ENCODE data around the gene INAVA. TPM values are rescaled to one million over a fixed set of nuclear protein-coding genes. Genes with fewer than 3 reads are reported as not detected.
A peak's percentile ranks its signal among the peaks of the same experiment; 100 is the strongest.

The INAVA gene, protein sequence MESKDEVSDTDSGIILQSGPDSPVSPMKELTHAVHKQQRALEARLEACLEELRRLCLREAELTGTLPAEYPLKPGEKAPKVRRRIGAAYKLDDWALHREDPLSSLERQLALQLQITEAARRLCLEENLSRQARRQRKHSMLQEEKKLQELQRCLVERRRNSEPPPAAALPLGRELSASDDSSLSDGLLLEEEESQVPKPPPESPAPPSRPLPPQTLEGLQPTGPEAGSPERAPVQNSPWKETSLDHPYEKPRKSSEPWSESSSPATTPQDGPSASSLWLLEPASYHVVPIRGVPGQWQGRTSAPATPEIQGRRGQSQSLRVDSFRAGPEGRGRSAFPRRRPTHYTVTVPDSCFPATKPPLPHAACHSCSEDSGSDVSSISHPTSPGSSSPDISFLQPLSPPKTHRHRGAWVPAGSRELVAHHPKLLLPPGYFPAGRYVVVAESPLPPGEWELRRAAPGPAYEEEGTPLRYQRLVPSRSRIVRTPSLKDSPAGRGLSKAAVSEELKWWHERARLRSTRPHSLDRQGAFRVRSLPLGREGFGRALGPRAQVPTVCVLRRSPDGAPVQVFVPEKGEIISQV
- under 1 TPM; 0.13 to 0.29 (median 0.22) TPM for total RNA-seq

- H3K4me3 Mint-ChIP-seq: no peak within 1 kb of the TSS
- H3K4me1 Mint-ChIP-seq (ENCODE audit: low read depth): peaks cover 15% of the 10 kb centered on the region
- H3K36me3 Mint-ChIP-seq (ENCODE audit: insufficient read depth): no peaks in the 10 kb centered on the region
- no peak for DNase-seq
- peaks cover 25% of the 10 kb centered on the region for H3K27me3 Mint-ChIP-seq (ENCODE audit: low read depth)
- ATAC-seq: no peak
- no peaks in the 10 kb centered on the region for H3K9me3 Mint-ChIP-seq
These were observed at the start of gene INAVA for GRCh38 chr1:200894712-200895442. INAVA (plus strand) TSS chr1:200894900; CDS start chr1:200898401, 3,501 bp downstream.

DNA sequence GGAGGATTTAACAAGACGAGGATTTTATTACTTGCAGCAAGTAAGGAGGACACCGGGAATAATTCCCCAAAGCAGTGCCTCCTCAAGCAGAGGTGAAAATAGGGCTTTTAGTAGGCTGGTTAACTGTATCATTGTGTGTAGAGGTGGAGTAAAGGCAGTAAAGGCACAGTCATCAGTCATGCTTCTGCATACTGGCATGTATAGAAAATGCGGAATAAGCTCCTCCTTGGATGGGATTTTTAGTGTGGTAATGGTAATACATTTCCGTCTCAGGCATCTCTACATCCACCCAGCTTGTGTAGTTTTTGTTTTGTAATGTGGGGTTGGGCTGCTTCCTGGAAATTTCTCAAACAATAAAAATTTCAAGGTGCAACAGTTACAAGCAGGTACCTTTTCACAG is 49.3 kb upstream of the INAVA start:
- peaks cover 19% of the 10 kb centered on the region for H3K36me3 Mint-ChIP-seq (ENCODE audit: insufficient read depth)
- H3K4me3 Mint-ChIP-seq: no peak overlapping the region
- no peaks in the 10 kb centered on the region for H3K27me3 Mint-ChIP-seq (ENCODE audit: low read depth)
- no peak for ATAC-seq
- H3K4me1 Mint-ChIP-seq (ENCODE audit: low read depth): no peaks in the 10 kb centered on the region
- no peaks in the 10 kb centered on the region for H3K9me3 Mint-ChIP-seq
- DNase-seq: no peak

DNA sequence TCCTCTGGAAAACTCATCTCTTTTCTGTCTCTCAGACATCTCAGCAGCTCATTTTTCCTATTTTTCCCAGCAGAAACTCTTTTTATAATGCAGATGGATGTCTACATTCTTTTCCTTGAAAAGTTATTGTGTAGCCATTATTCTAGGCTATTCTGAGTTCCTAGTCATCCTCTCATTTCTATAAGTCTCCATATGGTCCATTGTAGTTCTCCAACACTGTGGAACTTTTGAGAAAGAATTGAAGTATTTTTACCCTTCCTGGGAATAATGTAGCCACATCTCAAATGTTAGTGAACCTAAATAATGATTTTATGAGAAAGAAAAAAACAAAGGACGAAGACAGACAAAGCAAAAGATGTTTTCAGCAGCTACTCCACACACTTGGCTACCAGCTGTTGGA is 48.3 kb upstream of the INAVA start:
- no peaks in the 10 kb centered on the region for H3K27me3 Mint-ChIP-seq (ENCODE audit: low read depth)
- ATAC-seq: no peak
- no peaks in the 10 kb centered on the region for H3K9me3 Mint-ChIP-seq
- peaks cover 25% of the 10 kb centered on the region for H3K36me3 Mint-ChIP-seq (ENCODE audit: insufficient read depth)
- no peak for DNase-seq
- no peak overlapping the region for H3K4me3 Mint-ChIP-seq
- no peaks in the 10 kb centered on the region for H3K4me1 Mint-ChIP-seq (ENCODE audit: low read depth)

DNA sequence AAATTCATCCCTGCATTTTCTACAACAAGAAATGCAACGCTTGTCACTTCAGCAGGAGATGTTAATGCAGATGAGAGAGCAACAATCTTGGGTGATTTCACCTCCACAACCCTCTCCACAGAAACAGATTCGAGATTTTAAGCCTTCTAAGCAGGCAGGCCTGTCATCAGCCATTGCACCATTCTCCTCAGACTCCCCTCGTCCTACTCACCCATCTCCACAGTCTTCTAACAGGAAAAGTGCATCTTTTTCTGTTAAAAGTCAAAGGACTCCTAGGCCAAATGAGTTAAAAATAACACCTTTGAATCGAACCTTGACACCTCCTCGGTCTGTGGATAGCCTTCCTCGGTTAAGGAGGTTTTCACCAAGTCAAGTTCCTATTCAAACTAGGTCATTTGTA is 45.3 kb upstream of the INAVA start:
- peaks cover 30% of the 10 kb centered on the region for H3K36me3 Mint-ChIP-seq (ENCODE audit: insufficient read depth)
- H3K27me3 Mint-ChIP-seq (ENCODE audit: low read depth): peaks cover 2% of the 10 kb centered on the region
- ATAC-seq (no peak), DNase-seq (no peak)
- no peaks in the 10 kb centered on the region for H3K9me3 Mint-ChIP-seq
- no peak overlapping the region for H3K4me3 Mint-ChIP-seq
- H3K4me1 Mint-ChIP-seq (ENCODE audit: low read depth): peaks cover 3% of the 10 kb centered on the region

DNA sequence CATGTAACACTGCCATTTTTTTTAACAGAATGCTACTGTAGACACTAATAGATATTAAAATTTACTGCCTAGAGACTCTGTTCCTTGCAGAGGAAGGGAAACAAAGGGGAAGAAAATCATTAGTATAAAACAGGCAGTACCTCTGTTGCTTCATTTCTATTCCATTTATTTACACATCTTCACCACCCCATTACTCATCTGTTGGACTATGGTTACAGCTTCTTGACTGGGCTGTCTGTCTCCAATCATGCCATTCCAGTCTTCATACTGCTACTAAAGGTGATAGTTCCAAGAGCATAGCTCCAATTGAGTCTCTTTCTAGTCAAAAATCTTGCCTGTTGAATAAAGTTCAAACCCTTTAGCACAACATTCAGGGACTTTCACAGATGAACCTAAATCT is 44.1 kb upstream of the INAVA start:
- peaks cover 2% of the 10 kb centered on the region for H3K27me3 Mint-ChIP-seq (ENCODE audit: low read depth)
- no peak overlapping the region for H3K4me3 Mint-ChIP-seq
- ATAC-seq (no peak), DNase-seq (no peak)
- H3K9me3 Mint-ChIP-seq: no peaks in the 10 kb centered on the region
- H3K4me1 Mint-ChIP-seq (ENCODE audit: low read depth): peaks cover 3% of the 10 kb centered on the region
- peaks cover 30% of the 10 kb centered on the region for H3K36me3 Mint-ChIP-seq (ENCODE audit: insufficient read depth)

- Mint-ChIP-seq H3K9me3 (no peaks in the 10 kb centered on the region), H3K27me3 (ENCODE audit: low read depth) (peaks cover 2% of the 10 kb centered on the region), H3K4me3 (no peak overlapping the region), H3K36me3 (ENCODE audit: insufficient read depth) (peaks cover 11% of the 10 kb centered on the region), H3K4me1 (ENCODE audit: low read depth) (peaks cover 7% of the 10 kb centered on the region)
- ATAC-seq: peak; percentile 52 to 57
- DNase-seq: no peak
These were observed 37.9 kb upstream of the INAVA start for GRCh38 chr1:200856716-200857357.

DNA sequence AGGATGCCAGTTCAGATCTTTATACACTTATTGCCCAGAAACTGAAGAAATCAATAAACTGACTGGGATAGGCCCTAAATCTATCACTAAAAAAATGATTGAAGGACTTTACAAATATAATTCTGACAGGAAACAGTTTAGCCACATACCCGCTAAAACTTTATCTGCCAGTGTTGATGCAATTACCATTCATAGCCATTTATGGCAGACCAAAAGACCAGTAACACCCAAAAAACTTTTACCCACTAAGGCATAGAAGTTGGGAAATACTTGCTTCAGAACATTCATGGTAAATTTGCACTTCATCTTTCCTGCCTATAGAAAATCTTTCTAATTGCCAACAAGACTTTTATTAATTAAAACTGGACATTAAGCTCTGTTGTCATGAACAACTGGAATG is 36.9 kb upstream of the INAVA start:
- peaks cover 2% of the 10 kb centered on the region for H3K27me3 Mint-ChIP-seq (ENCODE audit: low read depth)
- H3K4me1 Mint-ChIP-seq (ENCODE audit: low read depth): peaks cover 12% of the 10 kb centered on the region
- no peak for DNase-seq
- no peak for ATAC-seq
- H3K9me3 Mint-ChIP-seq: no peaks in the 10 kb centered on the region
- no peak overlapping the region for H3K4me3 Mint-ChIP-seq
- H3K36me3 Mint-ChIP-seq (ENCODE audit: insufficient read depth): peaks cover 8% of the 10 kb centered on the region

DNA sequence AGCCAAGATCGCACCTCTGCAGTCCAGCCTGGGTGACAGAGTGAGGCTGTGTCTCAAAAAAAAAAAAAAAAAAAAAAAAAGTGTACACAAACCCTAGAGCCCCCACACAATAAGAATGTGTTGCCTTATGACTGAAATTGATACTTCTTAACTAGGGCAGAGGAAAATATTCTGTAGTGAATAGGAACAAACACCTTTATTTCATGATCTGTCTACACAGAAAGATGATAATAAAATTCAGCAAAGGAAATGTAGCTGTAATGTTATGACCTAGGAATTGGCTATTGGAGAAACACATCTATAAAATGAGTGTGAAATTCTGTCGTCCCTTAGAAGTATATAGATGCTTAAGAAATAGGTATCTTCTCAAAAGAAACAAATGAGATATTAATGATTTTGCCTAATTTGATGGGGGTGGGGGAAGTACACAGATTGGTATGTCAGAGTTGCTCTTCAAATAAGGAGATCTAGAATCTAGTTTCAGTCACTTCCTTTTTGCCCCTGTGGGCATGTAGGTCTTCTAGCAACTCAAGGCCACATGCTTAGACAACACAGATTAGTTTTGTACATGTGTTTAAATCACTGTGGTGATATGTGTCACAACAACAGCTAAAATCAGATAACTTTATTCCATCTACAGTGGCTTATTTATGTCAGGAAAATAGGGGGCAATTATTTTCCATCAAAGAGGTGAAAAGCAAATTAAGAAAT is 32.6 kb upstream of the INAVA start:
- Mint-ChIP-seq H3K36me3 (ENCODE audit: insufficient read depth) (no peaks in the 10 kb centered on the region), H3K4me1 (ENCODE audit: low read depth) (peaks cover 30% of the 10 kb centered on the region)

DNA sequence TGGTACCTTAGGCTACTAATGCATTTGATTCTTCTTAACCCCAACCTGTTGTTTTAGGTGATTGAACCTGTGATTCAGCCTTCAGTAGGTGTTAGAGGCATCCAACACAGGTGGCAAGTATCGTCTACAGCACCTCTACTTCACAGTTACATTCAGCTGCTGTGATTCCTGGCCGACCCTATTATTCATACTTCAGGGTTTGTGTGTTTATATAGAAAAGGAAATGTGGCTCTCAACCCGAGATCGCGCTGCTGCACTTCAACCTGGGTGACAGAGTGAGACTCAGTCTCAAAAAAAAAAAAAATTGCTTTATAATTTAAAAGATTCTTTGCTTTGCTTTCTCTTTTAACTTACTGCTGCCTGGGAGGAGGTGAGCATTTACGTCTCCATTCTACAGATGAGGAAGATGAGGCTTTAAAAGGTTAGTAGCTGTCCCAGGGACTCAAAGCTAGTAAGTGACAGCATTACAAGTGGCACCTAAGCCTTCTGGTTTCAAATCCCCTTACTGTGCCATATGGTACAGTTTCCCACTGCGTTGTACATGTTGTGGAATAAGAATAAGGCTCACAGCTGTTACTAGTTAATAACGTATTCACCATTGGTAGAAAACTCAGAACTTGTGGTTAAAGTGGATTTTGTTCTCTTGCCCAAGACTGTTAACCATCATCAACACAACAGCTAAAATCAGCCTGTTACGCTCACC is 31.8 kb upstream of the INAVA start:
- Mint-ChIP-seq H3K4me1 (ENCODE audit: low read depth) (peaks cover 36% of the 10 kb centered on the region), H3K27me3 (ENCODE audit: low read depth) (no peaks in the 10 kb centered on the region), H3K36me3 (ENCODE audit: insufficient read depth) (no peaks in the 10 kb centered on the region), H3K4me3 (peak overlapping the region; percentile 21), H3K9me3 (no peaks in the 10 kb centered on the region)
- peak; percentile 24 to 34 for ATAC-seq
- DNase-seq: no peak

More for the DNA sequence above, 32.6 kb upstream of the INAVA start:
- H3K4me3 Mint-ChIP-seq: no peak overlapping the region
- no peaks in the 10 kb centered on the region for H3K27me3 Mint-ChIP-seq (ENCODE audit: low read depth)
- ATAC-seq (peak in 1 of 2 donors; percentile 36), DNase-seq (no peak)
- H3K9me3 Mint-ChIP-seq: no peaks in the 10 kb centered on the region

GRCh38 chr1:200866116-200866515 is 28.6 kb upstream of the INAVA start:
- ATAC-seq (no peak), DNase-seq (no peak)
- Mint-ChIP-seq H3K4me1 (ENCODE audit: low read depth) (peaks cover 52% of the 10 kb centered on the region), H3K27me3 (ENCODE audit: low read depth) (no peaks in the 10 kb centered on the region), H3K36me3 (ENCODE audit: insufficient read depth) (no peaks in the 10 kb centered on the region), H3K9me3 (no peaks in the 10 kb centered on the region), H3K4me3 (no peak overlapping the region)

GRCh38 chr1:200866521-200866920 is 28.2 kb upstream of the INAVA start:
- H3K36me3 Mint-ChIP-seq (ENCODE audit: insufficient read depth): no peaks in the 10 kb centered on the region
- no peak overlapping the region for H3K4me3 Mint-ChIP-seq
- H3K27me3 Mint-ChIP-seq (ENCODE audit: low read depth): peaks cover 3% of the 10 kb centered on the region
- H3K9me3 Mint-ChIP-seq: no peaks in the 10 kb centered on the region
- ATAC-seq: peak; percentile 76 to 87
- no peak for DNase-seq
- peaks cover 56% of the 10 kb centered on the region for H3K4me1 Mint-ChIP-seq (ENCODE audit: low read depth)

GRCh38 chr1:200867018-200867811 is 27.5 kb upstream of the INAVA start:
- no peaks in the 10 kb centered on the region for H3K36me3 Mint-ChIP-seq (ENCODE audit: insufficient read depth)
- no peak overlapping the region for H3K4me3 Mint-ChIP-seq
- no peak for DNase-seq
- no peak for ATAC-seq
- no peaks in the 10 kb centered on the region for H3K9me3 Mint-ChIP-seq
- peaks cover 8% of the 10 kb centered on the region for H3K27me3 Mint-ChIP-seq (ENCODE audit: low read depth)
- H3K4me1 Mint-ChIP-seq (ENCODE audit: low read depth): peaks cover 56% of the 10 kb centered on the region

DNA sequence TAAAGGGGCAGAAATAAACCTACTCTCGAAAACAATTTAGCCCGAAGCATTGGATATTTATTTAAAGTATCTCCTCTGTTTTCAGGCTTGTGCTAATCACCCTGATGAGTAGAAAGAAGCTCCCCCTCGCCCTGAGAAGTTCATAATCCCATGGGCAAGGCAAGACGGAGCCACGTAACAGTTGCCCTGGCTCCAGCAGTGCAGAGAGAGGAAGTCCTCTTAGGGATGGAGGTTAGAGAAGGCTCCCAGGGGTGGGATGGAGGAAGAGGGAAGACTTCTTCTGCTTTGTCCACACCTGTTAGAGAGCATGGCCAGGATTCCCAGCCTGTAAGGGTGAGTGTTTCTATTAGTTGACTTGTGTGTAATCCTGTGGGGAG is 25.3 kb upstream of the INAVA start:
- DNase-seq: no peak
- H3K4me3 Mint-ChIP-seq: peak overlapping the region; percentile 26
- H3K27me3 Mint-ChIP-seq (ENCODE audit: low read depth): peaks cover 17% of the 10 kb centered on the region
- peaks cover 48% of the 10 kb centered on the region for H3K4me1 Mint-ChIP-seq (ENCODE audit: low read depth)
- H3K36me3 Mint-ChIP-seq (ENCODE audit: insufficient read depth): no peaks in the 10 kb centered on the region
- ATAC-seq: no peak
- no peaks in the 10 kb centered on the region for H3K9me3 Mint-ChIP-seq
